ENCODE results near the gene GJC1.

Gene GJC1

DNA sequence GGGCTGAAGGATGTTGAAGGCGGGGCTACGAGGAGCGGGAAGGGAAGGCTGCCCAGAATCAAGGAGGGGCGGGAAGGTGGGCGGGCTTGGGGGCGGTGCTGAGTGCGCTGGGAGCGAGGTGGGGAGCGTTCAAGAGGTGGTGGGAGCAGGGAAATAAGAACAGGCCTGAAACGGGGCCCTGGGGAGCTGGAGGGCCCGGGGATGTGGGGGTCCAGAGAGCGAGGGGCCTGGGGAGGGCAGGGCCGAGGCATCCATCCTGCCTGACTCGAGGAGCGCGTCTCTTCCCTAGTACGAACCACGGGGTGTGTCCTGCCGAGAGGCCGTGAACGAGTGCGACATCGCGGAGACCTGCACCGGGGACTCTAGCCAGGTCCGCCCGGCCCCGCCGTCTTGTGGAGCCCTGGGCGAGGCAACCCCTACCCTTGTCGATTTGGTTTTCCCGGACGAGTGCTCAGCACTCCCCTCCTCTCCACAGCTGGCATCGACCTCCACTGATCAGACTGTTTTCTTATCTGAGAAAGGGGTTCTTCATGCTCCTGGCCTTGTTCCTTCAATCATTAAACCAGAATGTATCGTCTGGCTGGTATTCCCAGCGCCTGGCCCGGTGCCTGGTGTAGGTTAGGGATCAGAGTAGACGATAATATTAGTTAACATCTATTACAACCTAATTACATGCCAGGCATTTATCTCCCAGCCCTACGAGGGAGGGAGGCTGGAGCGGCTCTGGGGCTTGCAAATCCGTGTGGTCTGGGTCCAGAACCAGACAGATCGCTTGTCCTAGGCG lies 54.1 kb downstream of the GJC1 start:
- no peak for DNase-seq

DNA sequence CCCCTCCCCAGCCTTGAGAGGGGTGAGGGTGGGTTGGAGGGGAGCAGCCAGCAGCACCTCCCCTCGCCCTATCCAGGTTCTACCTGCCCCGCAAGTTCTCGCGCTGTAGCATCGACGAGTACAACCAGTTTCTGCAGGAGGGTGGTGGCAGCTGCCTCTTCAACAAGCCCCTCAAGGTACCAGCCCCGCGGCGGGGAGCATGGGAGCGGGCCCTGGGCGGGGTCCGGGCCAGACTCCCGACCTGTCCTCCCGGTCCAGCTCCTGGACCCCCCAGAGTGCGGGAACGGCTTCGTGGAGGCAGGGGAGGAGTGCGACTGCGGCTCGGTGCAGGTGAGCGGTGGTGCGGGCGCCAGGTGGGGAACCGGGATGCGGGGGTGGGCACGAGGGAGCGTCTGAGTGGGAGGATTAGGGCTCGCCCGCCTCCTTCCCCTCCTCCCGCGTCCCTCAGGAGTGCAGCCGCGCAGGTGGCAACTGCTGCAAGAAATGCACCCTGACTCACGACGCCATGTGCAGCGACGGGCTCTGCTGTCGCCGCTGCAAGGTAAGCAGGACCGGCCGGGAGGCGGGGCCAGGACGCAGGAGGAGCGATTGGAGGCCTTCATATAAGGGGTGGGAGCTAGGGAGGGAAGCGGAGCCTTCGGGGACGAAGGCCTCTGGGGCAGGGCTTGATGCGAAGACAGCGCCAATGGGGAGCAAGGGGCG lies 54.8 kb downstream of the GJC1 start:
- peak; percentile 100 for DNase-seq

DNA sequence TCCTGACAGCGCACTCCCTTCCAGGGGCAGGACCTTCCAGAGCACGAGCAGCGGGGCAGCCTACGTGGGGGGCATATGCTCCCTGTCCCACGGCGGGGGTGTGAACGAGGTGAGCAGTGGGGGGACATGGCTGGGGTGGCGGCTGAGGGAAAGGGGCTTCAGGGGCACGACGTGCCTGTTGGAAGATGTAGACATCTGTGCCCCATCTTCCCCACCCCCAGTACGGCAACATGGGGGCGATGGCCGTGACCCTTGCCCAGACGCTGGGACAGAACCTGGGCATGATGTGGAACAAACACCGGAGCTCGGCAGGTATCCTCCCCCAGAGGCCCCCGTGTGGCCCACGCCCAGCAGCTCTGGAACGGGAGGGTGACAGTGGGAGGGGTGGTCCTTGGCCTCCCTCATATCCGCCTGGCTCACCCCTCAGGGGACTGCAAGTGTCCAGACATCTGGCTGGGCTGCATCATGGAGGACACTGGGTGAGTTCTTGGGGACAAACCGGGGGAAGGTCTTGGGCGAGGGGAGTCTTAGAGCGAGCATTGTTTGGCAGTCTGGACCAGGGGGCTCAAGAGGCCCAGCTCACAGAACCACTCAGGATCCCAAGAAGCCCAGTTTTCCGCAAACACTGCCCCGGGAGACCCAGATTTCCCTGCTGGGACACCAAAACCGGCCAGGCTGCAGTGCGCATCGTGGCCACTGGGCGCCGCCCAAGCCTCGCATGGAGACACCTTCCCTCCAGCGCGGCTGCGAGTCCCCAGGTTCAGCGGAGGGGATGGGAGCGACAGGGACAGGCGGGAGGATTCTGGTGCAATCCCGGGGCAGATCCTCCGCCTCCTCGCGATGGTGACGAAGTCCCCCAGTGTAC lies 55.6 kb downstream of the GJC1 start:
- DNase-seq: peak; percentile 94

DNA sequence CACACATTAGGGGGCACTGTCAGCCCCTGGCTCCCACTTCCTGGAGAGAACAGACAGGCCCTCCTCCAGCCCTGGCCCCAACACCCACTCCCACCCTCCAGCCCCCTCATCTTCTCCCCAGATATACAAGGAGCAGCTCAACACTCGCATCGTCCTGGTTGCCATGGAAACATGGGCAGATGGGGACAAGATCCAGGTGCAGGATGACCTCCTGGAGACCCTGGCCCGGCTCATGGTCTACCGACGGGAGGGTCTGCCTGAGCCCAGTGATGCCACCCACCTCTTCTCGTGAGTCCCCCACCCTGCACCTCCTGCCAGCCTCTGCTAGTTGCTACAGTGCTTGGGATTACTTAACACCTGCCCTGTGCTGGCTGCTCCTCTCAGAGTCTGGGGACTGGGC lies 56.9 kb downstream of the GJC1 start:
- no peak for DNase-seq

DNA sequence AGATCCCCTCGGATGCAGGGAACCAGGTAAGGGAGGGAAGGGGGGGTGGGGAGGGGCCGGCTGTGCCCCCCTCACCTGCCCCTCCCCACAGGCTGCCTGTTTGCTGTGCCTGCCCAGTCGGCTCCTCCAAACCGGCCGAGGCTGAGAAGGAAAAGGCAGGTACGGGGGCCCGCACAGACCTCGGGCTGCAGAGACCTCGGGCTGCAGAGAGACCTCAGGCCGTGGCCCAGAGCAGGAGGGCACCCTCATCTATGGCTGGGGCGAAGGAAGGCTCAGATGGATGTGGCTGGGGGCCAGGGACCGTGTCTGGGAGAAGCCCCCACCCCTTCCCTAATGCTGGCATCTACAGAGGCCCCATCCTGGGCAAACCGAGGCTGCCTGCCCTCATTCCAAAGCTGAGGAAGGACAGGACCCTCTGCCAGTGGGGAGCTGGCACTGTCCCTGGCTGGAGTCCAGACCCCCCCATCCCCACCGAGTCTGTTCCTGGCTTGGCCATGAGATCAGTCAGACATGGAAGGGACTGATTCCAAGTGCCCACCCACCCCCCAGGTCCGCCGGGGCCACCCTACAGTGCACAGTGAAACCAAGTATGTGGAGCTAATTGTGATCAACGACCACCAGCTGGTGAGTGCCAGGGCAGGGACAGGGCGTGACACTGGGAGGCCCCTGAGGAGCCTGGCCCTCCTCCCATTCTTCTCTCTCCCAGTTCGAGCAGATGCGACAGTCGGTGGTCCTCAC lies 57.6 kb downstream of the GJC1 start:
- no peak for DNase-seq

DNA sequence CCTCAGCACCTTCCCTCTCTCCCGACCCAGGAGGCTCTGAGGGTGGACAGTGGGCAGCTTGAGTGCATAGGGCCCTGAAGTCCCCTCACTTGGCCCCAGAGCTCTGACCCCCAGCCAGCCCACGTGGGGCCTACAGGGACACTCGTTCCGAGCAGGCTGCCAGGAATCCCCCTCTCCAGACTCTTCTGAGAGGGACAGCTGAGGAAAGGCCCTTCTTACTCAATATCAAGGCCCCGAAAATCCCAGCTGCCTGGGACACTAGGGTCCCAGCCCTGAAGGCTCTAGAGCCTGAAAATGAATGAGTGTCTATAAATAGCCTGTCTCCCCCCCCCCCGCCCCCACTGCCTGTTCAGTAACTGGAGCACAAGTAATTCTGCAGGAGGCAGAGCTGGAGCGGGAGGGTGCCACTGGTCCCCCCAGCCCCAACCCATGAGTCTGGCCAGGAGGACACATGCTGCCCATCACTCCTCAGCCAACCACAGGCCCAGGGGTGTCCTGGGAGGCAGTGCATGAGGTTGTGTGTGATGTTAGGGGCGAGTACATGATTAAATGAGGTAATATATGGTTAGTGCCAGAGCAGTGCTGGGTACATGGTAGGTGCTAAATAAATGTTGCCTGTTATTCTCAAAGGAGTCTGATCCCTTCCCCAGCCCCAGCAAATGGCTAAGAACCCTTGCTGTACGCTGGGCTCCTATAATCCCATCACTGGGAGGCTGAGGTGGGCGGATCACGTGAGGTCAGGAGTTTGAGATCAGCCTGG lies 59.7 kb downstream of the GJC1 start:
- DNase-seq: no peak

DNA sequence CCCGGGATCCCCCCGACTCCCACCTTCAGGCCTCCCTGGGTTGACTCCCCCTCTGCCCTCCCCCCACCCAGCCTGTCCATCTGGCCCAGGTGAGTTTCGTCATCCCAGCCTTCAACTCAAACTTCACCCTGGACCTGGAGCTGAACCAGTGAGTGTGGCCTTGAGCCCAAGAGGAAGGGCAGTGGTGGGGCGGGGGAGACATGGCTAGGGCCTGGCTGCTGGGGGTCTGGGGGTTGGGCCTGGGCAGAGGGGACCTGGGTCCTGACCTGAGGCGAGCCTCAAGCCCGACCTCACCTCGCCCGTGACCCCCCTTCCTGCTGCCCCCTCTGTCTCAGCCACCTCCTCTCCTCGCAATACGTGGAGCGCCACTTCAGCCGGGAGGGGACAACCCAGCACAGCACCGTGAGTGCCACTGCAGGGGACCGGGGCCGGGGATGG lies 60.4 kb downstream of the GJC1 start:
- DNase-seq: no peak

DNA sequence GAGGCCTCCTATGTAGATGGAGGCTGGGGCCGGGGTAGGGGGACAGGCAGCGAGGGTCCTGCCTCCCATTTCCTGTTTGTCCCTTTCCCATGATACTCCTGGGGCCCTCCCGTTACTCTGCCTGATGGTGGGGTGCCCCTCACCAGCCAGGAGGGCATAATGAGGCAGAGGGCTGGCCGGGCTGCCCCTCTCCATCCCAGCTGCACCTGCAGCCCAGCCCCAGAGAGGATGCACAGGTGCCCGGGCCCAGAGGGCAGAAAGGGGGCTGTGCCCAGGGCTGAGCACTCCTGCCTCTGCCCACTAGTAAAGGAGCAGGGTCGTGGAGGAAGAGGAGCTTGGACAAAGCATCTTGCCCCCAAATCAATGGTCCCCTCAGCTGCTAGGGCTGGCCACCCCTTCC lies 60.9 kb downstream of the GJC1 start:
- DNase-seq: no peak

DNA sequence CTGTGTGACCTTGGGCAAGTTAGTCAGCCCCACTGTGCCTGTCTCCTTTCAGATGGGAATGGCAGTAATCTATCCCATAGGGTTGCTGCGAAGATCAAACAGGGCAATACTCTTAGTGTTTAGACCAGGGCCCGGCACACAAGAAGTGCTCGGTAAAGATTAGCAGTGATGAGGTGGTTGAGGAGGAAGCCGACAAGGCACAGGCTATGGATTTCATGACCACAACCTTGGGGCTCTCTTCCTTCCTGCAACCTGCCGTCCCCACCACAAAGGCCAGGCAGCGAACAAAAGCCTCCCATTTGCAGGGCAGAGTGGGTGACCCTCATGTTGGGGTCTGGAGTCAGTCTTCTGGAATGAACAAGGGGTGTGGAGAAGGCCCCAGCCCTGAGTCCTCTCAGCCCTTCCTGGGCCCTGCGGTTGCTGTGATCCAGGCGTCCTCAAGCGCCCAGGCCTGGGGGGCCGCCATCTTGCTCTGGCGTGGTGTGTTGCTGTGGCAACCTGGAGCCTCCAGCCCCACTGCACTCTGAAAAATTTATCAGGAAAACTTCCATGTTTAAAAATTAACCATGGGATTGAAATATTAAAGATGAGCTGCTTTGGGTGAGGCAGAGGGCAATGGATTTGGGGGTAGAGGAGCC lies 61.5 kb downstream of the GJC1 start:
- no peak for DNase-seq

DNA sequence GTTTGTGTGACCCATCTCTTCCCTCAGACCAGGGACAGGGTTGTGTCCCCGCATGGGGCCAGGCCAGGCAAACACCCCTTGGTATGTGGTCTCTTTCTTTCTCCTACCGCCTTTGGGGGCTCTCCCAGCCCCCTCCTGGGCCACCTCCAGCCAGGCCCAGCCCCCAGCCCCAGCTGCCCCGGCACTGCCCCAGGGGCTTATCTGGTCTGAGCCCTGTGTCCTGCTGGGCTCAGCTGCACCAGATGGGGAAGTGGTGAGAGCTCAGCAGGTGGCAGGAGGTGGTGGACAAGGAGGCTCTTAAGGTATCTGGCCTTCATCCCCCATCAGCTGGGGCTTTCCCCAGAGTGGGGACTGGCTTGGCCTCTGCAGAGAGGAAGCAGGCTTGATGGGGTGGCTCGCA lies 62.6 kb downstream of the GJC1 start:
- peak; percentile 76 for DNase-seq

DNA sequence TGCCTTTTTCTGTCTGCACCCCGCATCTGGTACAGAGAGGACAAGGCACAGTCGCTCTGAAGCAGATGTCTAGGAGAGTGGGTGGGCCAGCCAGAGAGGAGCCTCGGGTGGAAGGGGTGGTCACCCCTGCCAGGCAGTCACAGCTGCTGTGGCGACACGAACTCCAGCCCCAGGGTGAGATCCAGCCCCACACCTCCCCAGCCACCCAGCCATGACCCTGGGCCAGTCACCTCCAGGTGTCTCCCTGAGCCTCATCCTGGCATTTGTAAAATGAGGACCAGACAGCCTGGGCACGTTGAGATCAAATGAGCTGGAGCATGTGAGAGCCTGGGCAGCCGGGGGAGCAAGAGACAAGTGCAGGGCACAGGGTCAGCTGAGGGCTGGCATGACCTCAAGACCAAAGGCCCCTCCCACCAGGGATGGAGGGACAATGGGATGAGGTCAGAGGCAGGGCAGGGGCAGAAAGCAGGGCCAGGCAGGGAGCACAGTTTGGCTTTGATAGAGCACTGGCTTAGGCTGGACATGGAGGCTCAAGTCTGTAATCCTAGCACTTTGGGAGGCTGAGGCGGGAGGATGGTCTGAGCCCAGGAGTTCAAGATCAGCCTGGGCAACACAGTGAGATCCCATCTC lies 63.6 kb downstream of the GJC1 start:
- no peak for DNase-seq

DNA sequence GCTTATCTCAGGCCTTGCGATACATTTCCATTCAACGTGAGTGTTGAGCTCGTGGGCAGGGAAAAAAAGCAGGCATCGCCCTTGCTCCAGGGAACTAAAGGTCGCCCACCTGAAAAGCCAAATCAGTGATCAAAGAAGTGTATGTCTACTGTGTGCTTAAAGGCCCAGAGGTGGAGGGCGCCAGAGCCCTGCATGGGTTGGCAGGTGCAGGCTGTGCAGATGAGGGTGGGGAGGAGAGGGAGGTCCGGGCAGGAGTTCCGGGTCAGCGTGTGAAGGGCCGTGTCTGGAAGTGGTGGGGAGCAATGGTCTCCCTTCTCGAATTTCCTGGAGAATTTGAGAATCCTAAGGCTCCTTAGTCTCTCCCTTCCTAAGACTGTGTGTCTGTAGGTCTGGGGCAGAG lies 64.1 kb downstream of the GJC1 start:
- no peak for DNase-seq

DNA sequence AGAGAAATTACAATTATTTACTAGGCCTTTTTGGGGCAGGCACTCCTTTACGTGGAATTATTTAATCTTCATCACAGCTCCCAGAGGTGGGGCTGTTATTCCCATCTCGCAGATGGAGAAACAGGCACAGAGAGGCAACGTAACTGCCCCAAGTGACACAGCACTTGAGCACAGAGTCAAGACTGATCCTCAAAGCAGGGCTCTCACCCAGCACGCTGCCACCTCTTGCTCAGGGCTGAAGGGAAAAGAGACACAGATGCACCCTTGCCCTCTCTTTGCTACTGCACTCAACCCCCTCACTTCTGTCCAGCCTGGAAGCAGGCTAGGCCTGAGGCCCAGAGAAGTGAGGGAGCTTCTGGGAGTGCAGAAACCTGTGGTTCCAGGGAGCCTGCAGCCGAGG lies 66.9 kb downstream of the GJC1 start:
- DNase-seq: no peak

DNA sequence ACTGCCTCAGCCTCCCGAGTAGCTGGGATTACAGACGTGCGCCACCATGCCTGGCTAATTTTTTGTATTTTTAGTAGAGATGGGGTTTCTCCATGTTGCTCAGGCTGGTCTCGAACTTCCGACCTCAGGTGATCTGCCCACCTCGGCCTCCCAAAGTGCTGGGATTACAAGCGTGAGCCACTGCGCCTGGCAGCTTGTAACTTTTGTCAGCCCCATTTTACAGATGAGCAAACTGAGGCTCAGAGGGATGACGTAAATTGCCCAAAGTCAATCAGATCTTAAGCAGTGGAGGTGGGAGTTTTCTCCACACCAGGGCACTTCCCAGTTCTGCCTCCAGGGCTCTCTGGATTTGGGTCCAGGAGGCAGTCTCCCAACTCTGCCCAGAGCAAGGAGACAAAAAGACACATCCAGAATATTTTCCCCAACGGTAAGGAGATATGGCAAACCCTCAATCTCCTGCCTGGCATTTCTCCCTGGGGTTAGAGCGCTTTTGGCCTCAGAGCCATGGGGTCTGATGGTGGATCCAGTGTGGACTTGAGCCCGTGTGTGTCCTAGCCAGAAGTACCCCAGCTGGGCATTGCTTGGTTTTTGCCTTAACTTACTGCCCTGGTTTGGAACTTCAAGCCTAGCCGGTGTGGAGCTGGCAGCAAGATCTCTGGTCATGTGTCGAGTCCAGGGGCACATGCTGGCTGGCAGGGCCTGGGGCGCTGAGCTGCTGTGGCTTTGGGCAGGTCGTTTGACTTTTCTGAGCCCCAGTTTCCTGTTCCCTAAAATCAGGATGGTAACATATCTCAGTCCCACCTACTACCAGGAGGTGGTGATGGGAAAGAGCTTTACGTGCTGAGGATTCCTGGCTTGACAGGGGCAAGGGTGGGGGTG lies 67.9 kb downstream of the GJC1 start:
- no peak for DNase-seq

DNA sequence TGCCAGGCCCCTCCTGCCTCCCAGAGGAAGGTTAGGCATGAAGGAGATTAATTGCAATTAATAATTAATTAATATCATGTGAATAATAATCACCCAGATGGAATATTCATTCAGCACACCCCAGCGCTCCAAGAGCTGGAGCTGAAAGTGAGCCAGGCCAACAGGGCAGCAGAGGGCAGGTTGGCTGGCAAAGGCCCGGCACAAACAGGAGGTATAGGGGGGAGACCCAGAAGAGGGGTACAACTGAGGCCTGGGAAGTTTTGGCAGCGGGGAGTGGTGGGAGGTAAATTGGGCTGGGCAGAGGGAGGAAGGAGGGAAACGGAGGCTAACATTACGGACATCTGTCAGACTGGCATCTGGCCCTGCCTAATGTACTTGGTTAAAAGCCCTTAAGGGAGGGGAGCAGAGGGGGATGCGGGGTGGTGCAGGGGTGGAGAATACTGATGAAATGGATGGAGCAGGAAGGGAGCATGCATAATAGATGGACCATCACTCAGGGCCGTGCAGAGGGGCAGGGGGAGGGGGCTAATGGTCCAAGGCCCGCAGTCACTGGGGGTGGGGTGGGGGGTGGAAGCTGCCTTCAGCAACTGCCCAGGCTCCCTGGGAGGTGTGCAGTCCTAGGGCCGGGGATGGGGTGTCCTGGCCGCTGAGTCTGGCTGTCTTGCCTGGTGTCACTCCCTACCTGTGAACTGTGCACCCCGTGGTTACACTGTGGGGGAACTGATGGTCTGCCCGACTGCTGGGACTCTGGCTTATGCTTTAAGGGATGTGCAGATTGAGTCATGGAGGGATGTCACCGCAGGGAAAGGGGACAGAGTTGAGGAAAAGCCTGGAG lies 69.4 kb downstream of the GJC1 start:
- DNase-seq: peak; percentile 71

DNA sequence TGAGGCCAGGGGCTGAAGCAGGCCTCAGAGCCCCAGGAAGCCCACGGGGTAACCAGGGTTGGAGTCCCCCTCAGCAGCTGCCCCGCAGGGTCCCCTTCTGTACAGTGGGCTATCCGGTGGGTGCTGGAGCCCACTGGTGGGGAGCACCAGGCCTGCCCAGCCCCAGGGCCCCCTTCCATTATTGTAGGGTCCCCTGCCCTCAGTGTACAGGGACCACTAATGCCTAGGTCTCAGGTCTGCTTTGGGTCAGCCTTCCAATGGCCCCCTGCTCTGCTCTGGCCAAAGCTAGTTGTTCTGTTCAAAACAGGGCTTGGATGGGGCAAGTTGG lies 70.2 kb downstream of the GJC1 start:
- DNase-seq: no peak

DNA sequence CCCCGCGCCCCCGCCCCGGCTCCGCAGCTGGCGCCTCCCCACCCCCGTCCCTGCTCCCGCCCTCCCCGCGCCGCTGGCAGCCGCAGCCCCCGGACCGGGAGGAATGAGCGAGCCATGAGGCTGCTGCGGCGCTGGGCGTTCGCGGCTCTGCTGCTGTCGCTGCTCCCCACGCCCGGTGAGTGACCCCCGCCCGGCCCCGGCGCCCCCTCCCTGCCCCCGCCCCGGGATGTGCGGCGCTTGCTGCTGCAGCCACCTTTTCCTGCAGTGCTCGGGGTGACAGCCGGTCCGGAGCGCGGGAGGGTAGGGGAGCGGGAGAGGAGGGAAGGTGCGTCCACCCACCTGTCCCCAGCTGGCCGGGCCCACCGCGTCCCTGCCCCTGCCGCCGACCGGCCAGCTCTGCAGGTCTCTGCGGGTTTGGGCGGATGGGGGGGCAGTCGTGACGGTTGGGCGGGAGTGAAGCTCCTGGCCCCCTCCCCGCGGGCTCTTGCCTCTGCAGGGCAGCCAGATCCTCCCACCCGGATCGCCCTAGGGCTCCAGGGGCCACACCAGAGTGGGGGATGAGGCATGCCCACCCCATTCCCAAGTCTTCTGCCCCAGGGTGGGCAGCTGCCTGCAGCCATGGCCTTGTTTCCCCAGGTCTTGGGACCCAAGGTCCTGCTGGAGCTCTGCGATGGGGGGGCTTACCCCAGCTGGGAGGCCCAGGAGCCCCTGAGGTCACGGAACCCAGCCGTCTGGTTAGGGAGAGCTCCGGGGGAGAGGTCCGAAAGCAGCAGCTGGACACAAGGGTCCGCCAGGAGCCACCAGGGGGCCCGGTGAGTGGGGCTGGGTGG lies 70.8 kb downstream of the GJC1 start:
- peak; percentile 71 for DNase-seq

DNA sequence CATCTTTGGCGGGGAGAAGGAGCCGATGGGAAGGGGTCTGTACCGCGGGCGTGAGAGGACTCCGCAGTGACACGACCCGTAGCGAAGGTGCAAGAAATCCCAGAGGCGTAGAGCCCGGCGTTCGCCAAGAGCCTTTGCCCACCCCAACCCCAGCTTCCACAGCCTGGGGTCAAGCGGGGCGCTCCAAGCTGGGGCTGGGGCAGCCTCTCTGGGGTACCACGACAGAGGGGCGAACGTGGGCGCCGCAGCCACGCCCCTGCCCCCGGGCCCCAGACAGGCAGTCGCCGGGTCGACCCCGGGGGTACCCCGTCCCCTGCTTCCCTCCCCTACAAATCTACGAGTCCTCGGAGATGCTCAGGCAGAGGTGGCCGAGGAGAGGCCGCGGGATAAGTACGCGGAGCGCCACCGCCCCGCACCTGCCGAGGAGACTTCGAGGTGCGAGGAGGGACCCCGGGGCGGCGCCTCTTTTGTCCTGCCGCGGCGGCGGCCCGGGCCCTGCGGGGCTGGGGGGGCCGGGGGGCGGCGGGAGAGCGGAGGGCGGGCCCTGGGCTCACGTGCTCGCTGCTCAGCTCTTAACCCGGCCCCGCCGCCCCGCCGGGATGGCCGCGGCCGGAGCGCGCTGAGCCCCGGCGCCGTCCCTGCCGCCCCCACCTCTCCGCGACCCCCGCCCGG lies 71.5 kb downstream of the GJC1 start, which contains the start of gene ADAM11:
Gene ADAM11 (plus strand): TSS at position 575 of the 672 bp plus-strand sequence. CDS start 212 bp downstream, outside the sequence.
- peak; percentile 71 for DNase-seq

Measured in NCI-H69 (cell line).